ENCODE measurements around the gene MRPS30.
"Not testable (repeated sequence)": the region's sequence is repeated elsewhere in the genome, so short reads cannot be mapped to it uniquely, and the experiment has no call there.

MRPS30 gene

GRCh38 chr5:44821164-44821563 is 12.4 kb downstream of the MRPS30 start:
- DNase-seq, result no peak

GRCh38 chr5:44824662-44825061 is 15.9 kb downstream of the MRPS30 start:
- DNase-seq, result not testable (repeated sequence)

DNA sequence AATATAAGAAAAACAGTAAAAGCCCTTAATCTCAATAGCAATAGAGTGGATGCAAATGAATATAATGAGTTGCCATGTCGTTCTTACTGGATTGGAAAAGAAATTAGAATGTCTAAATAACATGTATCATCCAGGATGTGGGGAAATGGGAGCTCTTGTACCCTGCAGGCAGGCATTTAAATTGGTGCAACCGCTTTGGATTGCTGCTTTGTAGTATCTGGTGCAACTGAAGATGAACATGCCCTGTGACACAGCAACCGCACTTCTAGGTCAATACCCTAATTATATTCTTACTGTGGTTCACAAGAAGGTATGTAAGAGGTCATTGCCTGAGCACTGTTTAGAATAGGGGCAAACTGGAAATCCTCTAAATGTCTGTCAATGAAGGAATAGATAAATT is 18.9 kb downstream of the MRPS30 start:
- DNase-seq, result no peak

DNA sequence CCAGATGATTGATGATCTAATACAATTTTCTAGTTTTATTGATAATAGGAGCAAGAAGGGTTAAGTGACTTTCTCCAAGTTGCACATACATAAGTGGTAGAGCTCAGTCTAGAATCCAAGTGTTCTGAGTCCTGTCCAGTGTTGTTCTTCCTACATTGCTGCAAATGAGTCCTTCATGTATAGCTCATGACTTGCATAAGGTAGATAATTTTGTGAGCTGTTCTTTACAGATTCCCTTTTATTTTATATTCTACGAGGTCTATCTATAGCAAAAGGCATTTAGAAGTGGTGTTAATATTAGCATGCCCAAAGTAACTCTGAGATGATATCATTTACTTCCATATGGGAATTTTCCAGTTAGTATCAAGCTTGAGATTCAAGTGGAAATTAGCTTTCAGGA is 20.0 kb downstream of the MRPS30 start:
- no peak for DNase-seq

- DNase-seq, result no peak
These were observed 22.2 kb downstream of the MRPS30 start for GRCh38 chr5:44830951-44831350.

DNA sequence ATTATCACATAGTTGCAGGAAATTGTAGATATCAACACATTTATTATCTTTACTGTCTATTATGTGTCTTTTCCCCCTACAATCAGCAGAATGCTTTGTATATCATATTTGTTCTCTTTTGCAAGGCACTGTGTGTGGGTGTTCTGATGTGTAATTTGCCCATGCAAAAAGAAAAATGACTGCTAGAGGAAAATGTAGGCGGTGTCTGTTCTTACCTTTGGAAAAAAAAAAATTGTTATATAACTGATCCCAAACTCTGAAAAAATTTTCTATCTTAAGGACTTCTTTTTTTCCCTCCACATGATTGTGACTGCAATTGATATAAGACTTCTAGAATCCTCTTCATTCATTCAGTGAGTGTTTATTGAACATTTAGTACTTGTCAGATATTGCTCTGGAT is 24.5 kb downstream of the MRPS30 start:
- no peak for DNase-seq

GRCh38 chr5:44835693-44836092 is 26.9 kb downstream of the MRPS30 start:
- DNase-seq, result no peak

- no peak for DNase-seq
These were observed 30.4 kb downstream of the MRPS30 start for GRCh38 chr5:44839018-44839681.

DNA sequence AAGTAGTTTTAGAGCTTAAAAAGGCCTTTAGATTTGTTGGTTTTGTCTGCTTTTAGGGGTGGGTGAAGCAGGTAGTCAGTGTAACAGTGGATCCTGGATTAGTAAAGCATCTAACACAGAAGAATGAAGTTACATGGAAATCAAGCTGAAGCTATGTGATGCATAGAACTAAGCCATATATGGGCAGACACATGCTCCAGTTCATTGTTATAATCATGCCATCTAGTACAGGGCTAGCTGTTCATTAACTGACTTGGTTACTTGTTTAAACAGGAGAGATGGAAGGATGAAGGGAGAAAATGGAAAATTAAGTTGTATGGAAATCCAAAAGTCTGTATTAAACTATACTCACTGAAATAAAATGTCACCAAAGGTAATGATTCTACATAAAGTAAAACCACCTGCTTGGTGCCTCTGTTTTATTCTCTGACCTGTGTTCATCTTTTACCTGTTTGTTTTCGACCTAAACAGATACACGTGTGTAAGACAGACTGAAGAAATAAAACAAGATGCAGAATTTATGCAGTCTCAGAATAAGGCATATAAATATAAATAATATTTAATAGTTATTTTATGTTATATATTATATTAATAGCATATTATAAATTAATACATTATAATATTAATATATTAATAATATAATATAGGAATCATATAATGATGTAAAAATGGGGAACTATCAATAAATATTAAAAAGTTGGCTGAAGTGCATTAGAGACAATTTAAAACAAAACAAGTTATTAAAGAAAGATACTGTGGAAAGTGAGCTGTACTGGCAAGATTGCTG is 33.9 kb downstream of the MRPS30 start:
- DNase-seq, result no peak

DNA sequence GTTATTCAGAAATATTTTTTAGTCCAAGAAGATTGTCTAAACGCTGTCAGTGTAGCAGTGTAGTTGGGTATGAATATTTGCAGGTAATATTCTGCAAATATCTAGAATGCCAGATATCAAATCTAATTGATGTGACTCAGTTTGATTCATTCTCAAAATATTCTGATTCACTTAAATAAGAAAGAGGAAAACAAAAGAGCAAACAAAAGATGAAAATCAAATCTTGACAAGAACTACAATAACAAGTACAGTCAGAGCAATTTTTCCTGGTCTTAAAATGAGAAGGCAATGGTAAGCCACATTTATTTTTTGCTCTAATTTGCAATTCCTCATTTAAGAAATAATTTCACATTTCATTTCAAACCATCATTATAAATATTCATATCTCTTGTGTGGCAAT is 36.0 kb downstream of the MRPS30 start:
- DNase-seq, result no peak

DNA sequence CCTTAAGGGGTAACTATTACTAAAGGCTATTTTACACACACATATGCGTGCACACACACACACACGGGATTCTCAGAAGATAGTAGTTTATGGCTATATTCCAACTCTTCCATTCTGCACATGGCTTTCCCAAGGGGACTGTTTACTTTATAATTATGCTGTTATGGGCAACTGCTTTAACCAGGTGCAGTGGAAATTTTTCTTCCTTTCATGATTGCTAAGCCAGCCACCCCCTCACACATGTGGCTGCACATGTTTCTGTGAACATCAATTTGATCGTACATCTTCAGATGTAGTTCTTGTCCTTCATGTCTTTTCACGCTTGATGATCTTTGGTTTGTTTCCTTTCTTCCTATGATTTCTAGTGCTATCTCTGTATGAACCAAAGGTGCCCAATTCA is 37.0 kb downstream of the MRPS30 start:
- DNase-seq, result no peak

- no peak for DNase-seq
These were observed 38.6 kb downstream of the MRPS30 start for GRCh38 chr5:44847206-44847852.

DNA sequence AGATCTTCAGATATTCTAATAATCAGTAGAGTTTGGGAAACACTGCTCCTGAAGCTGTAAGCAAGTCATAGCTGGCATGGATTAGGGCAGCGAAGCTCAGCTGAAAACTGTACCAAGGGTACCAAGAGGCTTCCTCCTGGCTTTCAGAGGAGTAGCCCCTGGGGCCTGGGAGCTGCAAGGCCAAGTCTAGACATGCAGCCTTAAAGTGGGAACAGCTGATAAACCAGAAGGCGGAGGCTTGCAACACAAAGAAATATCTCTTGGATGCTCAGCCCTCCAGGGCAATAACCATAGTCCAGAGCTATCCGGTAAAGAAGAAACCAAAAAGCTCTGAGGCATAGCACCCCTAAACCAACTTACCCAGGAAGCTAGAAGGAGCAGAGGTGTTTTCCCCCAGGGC is 51.5 kb downstream of the MRPS30 start:
- DNase-seq, result no peak

GRCh38 chr5:44862808-44863207 is 54.1 kb downstream of the MRPS30 start:
- DNase-seq, result peak; percentile 42
